SK-N-SH (cell line): ENCODE data around the gene FCN3.

ENCODE experiments used
- EP300 ChIP-seq, 2 experiments: IDR thresholded peaks; 2 replicates each; pipeline versions ENCODE4 v1.4.0 to v1.6.1; 2012; ENCODE audit warnings: borderline replicate concordance in 1 of 2, low read depth in 1 of 2, low read length in 1 of 2
- RAD21 ChIP-seq: IDR thresholded peaks from 2 replicates; pipeline ENCODE4 v1.6.1; 2012; ENCODE audit warnings: mild to moderate bottlenecking, low read length
- RCOR1 ChIP-seq: fragments of 150-350 bp; IDR thresholded peaks from 2 replicates; pipeline ENCODE4 v1.6.1; 2017; ENCODE audit warnings: antibody characterized with exemption, low read length
- RFX5 ChIP-seq: IDR thresholded peaks from 2 replicates; pipeline ENCODE4 v1.6.1; 2012; ENCODE audit warnings: mild to moderate bottlenecking, improper control_type of control experiment, low read length
- RXRA ChIP-seq: IDR thresholded peaks from 2 replicates; pipeline ENCODE4 v1.4.0; 2012; ENCODE audit warnings: low read depth, mild to moderate bottlenecking, borderline replicate concordance
- SIN3A ChIP-seq: IDR thresholded peaks from 2 replicates; pipeline ENCODE4 v1.6.1; 2012; ENCODE audit warnings: low read depth, mild to moderate bottlenecking, low read length, moderate library complexity, borderline replicate concordance
- TF ChIP-seq, protein P1 (sequence below): fragments of 200-600 bp; sonication (generic); IDR thresholded peaks from 2 replicates; pipeline ENCODE4 v1.6.1; 2017; ENCODE audit warnings: antibody characterized with exemption, mild to moderate bottlenecking, moderate library complexity
- TF ChIP-seq, protein P2 (sequence below): fragments of 150-350 bp; IDR thresholded peaks from 2 replicates; pipeline ENCODE4 v1.6.1; 2016; ENCODE audit warnings: mild to moderate bottlenecking, low read depth, low read length
- TF ChIP-seq, protein P3 (sequence below): fragments of 150-350 bp; IDR thresholded peaks from 2 replicates; pipeline ENCODE4 v1.6.1; 2017; ENCODE audit warnings: antibody characterized with exemption, low read length, low read depth, borderline replicate concordance

DNA sequence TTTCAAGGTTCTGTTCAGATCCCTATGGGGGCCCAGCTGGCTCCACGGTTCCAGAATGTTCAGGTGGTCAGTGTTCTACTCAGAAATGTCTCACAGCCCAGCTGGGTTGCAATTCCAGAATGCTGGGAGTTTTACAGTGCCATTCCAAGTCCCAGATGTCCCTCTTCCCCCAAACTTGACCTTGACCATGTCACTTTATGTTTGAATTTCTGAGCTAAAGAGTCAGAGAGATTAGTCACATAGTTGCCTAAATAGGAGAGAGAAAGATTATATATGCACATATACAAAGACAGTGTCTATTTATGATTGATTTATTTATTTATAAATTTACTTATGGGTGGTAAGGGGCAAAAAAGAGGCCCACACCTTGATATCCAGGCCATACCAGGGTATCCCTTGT, 20.3 kb upstream of the FCN3 start:
- TF ChIP-seq RAD21 = no peak
- no peak for TF ChIP-seq RCOR1
- TF ChIP-seq RFX5 = no peak
- no peak for TF ChIP-seq EP300 (IDR thresholded peaks at IDR 0.05; ENCODE audit: borderline replicate concordance in 1 of 2, low read depth in 1 of 2, low read length in 1 of 2)
- TF ChIP-seq, protein P1, sequence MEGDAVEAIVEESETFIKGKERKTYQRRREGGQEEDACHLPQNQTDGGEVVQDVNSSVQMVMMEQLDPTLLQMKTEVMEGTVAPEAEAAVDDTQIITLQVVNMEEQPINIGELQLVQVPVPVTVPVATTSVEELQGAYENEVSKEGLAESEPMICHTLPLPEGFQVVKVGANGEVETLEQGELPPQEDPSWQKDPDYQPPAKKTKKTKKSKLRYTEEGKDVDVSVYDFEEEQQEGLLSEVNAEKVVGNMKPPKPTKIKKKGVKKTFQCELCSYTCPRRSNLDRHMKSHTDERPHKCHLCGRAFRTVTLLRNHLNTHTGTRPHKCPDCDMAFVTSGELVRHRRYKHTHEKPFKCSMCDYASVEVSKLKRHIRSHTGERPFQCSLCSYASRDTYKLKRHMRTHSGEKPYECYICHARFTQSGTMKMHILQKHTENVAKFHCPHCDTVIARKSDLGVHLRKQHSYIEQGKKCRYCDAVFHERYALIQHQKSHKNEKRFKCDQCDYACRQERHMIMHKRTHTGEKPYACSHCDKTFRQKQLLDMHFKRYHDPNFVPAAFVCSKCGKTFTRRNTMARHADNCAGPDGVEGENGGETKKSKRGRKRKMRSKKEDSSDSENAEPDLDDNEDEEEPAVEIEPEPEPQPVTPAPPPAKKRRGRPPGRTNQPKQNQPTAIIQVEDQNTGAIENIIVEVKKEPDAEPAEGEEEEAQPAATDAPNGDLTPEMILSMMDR = no peak
- TF ChIP-seq RXRA = no peak
- TF ChIP-seq, protein P2, sequence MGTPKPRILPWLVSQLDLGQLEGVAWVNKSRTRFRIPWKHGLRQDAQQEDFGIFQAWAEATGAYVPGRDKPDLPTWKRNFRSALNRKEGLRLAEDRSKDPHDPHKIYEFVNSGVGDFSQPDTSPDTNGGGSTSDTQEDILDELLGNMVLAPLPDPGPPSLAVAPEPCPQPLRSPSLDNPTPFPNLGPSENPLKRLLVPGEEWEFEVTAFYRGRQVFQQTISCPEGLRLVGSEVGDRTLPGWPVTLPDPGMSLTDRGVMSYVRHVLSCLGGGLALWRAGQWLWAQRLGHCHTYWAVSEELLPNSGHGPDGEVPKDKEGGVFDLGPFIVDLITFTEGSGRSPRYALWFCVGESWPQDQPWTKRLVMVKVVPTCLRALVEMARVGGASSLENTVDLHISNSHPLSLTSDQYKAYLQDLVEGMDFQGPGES = no peak
- TF ChIP-seq, protein P3, sequence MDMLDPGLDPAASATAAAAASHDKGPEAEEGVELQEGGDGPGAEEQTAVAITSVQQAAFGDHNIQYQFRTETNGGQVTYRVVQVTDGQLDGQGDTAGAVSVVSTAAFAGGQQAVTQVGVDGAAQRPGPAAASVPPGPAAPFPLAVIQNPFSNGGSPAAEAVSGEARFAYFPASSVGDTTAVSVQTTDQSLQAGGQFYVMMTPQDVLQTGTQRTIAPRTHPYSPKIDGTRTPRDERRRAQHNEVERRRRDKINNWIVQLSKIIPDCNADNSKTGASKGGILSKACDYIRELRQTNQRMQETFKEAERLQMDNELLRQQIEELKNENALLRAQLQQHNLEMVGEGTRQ = no peak
- TF ChIP-seq SIN3A = no peak
